ENCODE results near the gene RAB15.

- TF ChIP-seq ZSCAN5A (tag by site-specific recombination; IDR thresholded peaks at IDR 0.05) (no peak), MYNN (tag by site-specific recombination; IDR thresholded peaks at IDR 0.05; ENCODE audit: borderline replicate concordance) (no peak), KLF9 (tag by site-specific recombination; IDR thresholded peaks at IDR 0.05; ENCODE audit: low read depth) (no peak), CTCF (tag by site-specific recombination; IDR thresholded peaks at IDR 0.05) (no peak)
Measured at GRCh38 chr14:64950889-64951288, 21.2 kb downstream of the RAB15 start.
